Daoy (cell line): Measurements from ENCODE around the gene DSCAM. TPM values are rescaled to one million over a fixed set of nuclear protein-coding genes. Genes with fewer than 3 reads are reported as not detected.
A peak's percentile ranks its signal among the peaks of the same experiment; 100 is the strongest.
"Not testable (repeated sequence)": the region's sequence is repeated elsewhere in the genome, so short reads cannot be mapped to it uniquely, and the experiment has no call there.

Source experiments
- DNase-seq: peaks from one replicate; pipeline ENCODE4 v3.0.0-alpha.2; 2015; ENCODE audit warnings: low read depth
- total RNA-seq: library from RNA; depleted of rRNA; stranded (reverse); fragments of >200 nt; shearing (Covaris generic); gene quantifications from 2 replicates; pipeline ENCODE4 v1.2.3, GENCODE V29; 2014

DSCAM gene
- total RNA-seq, 1 experiment from 2014 or later = 0.63 TPM

DNA sequence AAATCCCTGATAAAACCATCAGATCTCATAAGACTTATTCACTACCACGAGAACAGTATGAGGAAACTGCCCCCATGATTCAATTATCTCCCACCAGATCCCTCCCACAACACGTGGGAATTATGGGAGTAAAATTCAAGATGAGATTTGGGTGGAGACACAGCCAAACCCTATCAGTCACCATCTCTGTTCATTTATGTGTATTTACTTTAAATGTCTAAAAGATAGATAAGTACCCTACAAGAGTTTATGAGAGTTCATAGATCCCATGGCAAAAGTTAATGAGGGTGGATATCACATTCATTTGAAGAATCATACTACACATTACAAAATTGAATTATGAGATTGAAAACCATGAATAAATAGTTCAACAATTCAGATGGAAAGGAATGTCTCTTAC is 526.2 kb downstream of the DSCAM start:
- DNase-seq = not testable (repeated sequence)

DNA sequence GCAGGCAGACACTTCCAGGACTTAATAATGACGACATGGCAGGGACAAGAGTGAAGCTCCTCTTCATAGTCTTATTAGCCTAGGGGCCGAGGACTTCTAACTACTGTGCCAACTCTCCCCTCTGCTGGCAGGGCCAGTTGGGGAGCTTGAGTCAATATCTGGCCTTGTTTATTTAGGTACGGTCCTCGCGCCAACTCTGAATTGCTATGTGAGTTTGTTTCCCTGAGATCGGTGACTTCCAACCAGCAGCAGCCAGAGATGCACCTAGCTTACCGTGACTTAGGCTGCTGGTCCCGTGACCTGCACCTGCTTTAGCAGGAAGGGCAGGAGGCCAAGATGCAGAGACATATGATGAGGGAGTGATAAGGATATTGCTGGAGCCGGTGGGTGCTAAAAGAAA is 528.6 kb downstream of the DSCAM start:
- no peak for DNase-seq

DNA sequence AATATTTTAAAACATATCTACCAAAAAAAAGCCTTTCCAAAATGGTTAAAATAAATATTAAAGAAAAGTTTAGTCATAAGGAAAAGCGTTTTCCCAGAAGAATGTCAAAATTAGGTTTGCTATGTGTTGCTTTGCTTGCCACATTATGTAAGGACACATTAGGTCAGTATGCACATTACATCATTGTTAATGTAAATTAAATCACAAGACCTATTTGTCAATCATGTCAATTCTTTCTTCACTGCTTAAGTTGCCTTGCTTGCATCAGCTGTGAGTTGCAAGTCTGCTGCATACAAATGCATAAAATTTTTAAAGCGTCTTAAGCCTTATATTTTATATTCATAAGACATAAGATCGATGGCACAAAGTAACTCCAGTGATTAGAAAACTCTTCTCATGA is 530.9 kb downstream of the DSCAM start:
- no peak for DNase-seq

DNA sequence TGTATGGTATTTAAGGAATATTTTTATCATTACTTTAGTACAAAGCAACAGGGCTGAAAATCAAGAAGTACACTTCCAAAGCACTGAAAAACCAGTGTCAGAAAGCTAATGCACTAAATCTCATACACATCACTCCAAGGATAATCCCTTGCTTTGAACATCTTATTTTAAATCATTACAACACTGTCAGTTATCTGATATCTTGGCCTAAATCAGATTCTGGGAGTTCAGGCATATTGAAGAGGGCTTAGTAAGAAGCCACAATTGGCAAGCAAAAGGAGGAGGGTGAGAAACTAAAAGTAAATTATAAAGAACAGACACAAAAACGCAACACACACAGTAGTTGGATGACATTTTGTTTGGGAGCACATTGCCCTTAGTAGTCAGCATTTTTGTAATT is 531.3 kb downstream of the DSCAM start:
- DNase-seq = no peak

DNA sequence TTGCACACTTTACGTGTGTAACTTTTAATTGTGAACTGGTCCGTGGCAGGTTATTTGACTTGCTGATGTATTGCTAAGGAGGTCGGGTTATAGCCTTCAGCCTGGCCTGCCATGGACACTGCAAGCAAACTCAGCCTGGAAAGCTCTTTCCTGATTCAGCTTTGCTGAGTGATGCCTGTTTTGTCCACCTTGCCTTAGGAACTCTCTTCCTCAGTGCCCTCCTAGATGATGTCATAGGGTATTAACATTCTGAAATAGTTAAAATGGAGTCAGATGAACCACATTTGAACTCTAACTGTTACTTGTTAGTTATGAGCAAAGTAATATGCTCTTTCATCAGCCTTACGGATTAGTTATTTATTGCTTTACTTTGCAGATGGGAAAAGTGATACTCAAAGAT is 533.7 kb downstream of the DSCAM start:
- DNase-seq = no peak

DNA sequence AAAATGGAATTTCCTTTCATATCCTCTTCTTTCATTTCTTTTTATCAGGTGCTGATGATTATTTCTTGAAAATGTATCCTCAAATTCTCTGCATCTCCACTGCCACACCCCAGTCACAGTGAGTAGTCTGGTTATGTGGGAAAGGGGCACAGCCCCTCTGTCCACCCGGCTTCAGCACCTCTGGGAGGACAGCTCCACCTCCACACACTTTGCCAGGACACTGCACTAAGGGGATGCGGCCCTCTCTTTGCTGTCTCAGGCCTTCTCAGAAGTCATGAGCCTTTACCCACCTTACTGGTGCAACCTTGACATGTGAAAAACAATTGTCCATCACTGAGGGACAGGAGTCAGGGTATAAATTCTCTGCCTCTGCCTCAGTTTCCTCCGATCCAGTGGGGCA is 546.7 kb downstream of the DSCAM start:
- no peak for DNase-seq

DNA sequence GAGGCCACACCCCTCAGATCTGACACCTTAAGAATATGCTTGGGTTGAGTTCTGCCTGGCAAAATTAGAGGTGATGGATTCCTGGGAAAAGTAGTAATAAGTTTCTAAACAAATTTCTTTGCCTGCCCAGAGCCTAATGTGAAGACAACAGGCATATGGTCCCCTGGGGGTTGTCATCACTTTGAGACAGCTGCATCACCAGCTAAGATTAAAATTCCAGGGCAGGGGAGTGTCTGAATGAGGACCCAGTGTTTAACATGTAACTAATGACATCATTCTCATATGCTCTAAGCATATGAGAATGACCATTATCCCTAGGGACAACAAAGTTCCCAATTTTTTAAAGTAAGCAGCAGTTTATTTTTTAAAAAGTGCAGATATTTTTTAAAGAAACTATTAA is 547.5 kb downstream of the DSCAM start:
- DNase-seq = no peak

DNA sequence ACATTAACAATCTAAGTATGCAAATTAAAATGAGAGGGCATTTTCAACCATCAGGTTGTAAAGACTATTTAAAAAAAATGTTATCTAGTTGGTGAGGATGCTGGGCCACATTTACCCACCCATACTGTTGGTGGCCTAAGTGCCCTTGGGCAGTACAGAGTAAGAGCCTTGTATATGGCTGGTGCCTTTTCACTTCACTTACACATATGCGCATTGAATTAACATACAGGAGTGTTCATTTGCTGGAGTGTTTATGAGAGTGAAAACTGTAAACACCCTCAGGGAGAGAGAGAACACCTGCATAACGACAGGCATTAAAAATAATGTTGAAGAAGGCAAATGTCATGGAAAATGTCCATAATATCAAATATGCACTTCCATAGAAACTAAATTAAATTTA is 552.6 kb downstream of the DSCAM start:
- DNase-seq = no peak

DNA sequence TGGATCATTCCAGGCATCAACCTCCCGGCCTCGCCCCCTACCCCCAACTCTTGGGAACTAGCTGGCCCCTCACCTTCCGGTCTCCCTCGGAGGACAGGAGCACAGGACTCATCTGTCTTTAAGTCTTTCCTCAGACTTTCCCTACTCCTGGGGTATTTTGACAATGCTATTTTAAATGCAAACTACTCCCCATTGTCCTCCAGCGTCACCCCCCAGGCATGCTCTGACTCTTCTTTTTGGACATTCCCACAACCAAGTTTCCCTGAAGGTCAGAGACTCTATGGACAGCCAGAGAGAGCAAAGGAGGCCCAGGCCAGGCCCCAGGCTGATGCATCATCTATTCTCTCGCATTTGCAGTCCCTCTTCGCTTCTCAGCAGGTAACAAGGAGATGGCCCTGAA is 555.4 kb downstream of the DSCAM start:
- no peak for DNase-seq

DNA sequence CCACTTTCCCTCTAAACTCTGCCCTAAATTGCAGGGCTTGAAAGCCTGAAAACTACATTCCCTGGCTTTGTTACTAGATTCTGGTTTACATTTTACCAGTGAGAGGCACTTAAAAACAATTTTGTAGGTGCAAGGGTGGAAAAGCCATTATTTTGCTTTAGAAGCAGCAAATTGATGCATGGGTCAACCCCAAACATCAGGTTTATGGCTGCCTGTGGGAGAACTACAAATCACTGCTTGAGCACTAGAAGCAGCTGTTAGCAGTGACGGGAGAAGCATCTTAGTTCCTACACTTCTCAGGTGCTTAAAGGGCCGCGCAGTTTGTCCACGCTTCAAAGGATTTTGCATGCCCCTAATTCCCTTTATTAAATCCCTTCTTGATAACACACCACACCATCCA is 562.5 kb downstream of the DSCAM start:
- DNase-seq = no peak

DNA sequence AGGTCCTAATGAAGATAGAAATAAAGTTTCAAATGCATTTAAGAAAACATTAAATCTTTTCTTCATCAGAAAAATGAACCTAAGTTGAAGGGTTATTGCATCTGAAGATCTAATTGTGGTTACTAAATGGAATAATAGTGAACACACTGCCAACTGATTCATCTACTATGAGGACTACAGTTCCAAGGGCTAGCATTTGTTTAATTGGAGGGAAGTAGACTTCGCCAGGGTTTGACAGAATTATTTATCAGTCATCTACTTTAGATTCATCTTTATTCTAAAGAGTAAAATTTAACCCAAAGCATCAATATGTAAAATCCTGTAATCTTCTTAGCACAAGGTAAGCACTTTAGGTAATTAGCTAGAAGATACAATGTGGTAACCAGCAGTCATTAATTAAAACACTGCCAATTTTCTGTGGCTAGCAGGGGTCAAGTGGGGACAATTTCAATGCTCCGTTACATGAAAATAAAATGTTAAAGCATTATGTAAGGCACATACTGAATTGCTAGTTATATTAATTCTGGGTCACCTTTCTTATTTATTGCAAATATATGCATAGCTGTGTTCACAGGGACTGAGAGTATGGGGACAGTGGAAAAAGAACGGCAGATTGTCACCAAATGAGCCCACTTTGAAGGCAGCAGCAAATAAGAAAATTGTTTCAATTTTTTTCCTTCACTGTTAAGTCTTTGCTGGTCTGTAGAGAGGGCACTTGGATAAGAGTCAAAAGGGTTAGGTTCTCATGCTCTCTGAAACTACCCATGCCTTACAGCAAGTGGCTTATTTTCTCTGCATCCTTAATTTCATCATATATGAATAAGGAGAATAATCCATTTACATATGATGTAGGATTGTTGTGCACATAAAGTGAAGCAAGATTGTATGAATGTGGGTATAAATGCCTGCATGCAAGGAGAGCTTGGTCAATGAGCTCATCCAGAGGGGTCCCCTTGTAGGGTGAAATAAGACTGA is 563.8 kb downstream of the DSCAM start:
- no peak for DNase-seq

DNA sequence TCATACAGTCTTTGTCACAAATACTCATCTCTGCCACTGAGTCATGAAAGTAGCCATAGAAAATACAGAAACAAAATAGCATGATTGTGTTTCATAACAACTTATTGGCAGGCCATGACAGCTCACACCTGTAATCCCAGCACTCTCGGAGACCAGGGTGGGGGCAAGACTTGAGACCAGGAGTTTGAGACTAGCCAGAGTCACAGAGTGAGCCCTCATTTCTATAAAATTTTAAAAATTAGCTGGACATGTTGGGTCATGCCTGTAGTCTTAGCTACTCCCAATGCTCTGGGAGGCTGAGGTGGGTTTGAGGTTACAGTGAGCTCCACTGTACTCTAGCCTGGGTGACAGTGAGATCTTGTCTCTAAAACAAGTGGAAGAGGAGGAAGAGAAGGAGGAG is 568.6 kb downstream of the DSCAM start:
- no peak for DNase-seq

DNA sequence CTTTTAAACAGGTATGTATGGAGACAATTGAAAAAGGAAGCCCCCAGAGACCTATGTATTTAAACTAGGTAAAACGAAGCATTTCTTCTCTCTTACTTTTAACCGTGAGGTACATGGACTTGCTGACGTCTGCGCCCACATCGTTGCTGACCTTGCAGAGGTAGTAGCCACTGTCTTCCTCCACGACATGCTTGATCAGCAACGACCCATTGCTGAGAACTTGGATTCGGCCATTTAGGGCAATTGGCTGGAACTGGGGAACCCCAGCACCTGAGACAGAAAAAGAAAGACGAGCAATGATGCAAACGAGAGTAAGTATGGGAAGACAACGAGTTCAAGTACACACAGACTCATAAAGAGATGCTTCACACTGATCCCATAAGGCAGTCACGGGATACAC is 571.0 kb downstream of the DSCAM start:
- no peak for DNase-seq

DNA sequence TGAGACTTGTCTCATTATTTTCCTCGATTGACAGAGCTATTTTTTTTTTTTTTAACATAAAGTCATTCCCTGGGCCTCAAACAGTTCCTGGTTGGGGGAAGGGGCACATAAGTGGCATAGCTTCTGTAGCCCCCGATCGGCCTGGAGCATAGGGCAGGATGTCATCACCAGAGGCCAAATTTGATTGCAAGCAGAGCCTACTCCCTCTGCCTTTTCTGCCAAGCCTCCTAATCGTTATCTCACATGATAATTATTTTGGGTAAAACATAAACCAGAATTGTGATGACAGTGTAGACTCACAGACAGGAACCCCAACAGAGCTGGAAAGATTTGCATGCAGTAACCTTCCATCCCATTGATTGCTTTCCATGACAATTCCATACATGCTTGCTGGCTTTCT is 574.9 kb downstream of the DSCAM start:
- DNase-seq = no peak

DNA sequence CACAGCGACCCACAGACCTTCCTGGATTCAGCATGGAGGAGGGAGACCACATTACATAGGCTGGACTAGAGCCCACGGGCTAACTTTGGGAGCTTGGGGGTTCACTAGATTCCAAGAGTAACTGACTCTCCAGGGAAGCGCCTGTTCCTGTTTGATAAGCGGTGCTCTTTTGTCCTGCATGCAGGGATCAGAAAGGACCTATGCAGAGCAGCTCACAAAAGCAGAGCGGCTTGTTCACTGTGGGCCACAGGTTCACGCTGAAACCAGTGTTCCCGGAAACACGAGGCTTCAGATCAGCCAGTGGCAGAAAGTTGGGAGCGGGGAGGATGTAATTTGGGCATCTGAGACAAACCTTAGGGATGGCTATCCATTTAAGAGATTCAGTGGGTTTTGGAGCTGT is 575.8 kb downstream of the DSCAM start:
- DNase-seq = no peak

DNA sequence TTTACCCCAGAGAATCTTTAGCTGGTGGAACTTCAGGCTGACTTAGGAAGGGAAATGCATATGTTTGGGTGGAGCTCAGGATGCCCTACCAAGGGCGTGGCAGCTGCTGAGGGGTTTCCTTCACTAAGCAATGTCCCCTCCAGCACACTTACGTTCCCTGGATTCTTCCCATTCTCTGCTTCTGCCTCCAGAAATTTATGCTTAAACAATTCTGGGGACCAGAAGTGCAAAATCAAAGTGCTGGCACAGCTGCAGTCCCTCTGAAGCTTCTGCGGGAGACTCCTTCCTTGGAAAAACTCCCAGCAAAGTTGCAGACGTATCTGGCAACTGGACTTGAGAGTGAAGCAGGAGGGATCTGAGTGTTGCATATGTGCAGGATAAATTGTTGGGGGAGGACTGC is 576.9 kb downstream of the DSCAM start:
- DNase-seq = no peak

DNA sequence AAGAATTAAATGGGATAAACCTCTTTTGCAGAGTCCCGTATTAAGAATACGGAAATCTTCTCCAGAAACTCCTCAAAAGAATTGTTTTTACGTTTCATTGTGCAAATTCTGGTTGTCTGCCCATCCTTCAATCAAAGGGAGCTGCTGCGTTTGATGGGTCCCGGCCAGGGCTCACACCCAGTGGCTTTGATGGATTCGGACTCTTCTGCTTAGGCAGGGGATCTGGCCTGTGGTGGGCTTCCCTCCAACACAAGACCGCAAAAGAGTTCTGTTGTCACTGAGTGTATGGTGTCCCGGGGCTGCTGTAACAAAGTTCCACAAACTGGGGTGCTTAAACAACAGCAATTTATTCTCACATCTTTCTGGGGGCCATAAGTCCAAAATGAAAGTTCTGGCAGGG is 577.7 kb downstream of the DSCAM start:
- DNase-seq = no peak

DNA sequence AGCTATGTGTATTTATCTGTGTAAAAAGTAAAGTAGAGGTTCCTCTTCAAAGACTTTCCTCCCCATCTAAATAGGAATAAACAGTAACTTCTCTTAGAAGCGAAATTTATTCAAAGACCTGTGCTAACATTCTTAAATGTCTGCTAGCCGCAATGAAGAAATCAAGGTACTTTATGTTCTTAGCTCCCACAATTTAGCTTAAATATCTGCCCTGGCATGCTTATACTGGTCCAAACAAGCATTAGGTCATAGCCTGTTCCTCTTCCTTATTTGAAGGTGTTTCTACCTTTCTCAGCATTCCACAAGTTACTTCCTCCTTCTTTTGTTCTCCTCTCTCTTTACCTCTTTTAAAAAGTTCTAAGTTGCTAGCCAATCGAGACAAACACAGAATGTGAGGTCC is 588.5 kb downstream of the DSCAM start:
- DNase-seq = not testable (repeated sequence)

DNA sequence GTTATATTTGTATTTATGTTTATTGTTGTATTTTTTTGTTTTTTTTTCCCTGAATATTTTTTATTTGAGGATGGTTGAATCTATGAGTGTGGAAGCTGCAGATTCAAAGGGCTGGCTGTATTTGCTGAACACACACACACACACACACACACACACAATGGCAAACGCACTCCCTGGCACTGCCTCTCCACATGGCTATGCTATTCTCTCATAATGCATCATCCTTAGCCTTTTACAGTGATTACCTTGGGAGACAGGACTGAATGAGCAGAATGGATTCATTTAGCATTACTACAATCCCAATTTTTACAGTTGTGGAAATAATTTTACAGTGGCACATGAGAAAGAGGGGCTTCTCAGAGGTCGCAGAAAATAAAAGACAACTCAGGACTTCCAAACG is 589.6 kb downstream of the DSCAM start:
- no peak for DNase-seq

DNA sequence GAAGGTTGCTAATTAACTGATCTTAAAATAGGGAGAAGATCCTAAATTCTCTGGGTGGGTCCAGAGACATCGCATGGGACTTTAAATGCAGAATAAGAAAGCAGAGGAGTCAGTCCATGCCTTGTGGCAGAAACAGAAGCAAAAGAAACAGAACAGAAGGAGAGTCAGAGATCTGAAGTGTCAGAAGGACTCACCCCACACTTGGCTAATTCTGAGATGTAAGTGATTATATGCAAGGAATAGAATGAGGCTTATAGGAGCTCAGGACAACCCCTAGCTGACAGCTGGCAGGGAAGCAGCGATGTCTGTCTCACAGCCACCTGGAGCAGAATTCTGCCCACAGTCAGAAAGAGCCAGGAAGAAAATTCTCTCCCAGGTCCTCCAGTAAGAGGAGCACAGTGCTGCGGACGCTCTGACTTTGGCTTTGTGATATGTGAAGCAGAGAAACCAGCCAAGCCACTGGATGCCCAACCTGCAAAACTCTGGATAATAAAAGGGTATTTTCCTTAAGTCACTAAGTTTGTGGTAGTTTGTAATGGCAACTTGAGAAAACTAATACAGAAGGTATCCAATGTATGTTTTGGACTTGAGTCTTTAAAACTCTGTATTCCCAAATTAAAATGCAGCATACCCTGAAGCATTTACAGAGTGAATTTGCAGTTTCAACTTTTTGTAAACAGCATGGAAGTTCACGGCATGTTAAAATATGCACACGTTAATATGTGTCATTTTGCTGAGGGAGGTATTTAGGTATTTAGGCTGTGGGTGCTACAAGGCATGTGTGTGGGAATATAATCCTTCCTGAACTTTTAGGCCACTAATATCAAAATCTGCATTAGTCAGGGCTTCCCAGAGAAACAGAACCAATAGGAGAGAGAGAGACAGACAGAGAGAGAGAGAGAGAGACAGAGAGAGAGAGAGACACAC is 591.2 kb downstream of the DSCAM start:
- DNase-seq = no peak

DNA sequence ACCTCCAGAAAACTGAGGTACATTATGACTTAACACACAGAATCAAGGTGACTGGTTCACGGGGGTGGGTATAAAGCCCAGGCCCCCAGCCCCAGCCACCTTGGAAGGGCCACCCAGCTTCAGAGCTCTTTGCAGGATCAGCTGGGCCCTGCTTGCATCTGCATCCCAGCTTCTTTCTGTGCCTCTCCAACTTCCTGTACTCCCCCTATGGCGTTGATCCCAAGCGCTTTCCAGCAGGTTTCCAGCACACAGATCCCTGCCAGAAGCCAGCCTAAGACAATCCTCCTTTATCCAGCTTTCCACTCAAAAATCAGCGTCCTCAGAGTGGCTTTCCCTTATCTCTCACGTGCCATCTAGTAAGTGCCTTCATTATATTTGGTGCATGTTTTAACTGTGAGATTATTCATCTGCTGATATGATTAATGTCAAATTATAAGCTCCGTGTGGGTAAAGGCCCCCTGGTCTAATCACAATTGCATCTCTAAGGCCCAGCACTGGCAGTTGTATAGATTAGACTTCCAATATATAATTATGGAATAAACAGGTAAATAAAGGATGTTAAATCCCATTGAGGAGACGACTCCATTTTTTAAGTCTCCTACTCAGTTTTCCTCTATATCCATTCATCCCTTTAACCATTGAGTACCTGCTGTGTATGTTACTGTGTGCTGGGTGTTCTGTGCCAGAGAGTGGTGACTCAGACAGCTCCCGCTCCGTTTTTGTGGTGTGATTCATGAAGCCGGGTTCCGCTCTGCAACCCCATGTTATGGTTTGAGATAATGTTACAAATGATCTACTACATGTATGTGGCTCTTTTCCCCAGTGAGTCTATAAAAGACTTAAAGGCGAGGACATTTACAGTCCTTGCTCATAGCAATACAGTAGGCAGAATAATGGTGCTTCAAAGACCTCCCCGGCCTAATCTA is 592.2 kb downstream of the DSCAM start:
- DNase-seq = peak; percentile 87

DNA sequence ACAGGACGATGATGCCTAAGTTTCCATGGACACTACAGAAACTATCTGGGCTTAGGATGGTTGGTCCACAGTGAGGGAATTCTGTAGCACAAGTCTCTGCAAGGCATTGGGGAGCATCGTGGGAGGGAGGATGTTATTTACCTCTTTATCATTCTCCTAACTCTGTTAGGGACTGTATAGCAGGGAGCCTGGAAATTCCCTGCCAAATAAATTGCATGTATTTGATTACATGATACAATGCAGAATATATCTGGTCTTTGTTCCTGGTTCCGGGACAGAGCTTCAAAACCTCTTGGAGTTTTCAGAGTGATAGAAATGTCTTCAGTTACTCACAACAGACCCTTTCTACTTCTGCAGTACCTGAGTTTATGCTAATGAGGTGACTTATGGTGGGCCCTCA is 593.8 kb downstream of the DSCAM start:
- no peak for DNase-seq
